GM12878 (cell line): ENCODE results near the gene SCN5A.

Experiments
- CREM ChIP-seq: IDR thresholded peaks from 2 replicates; pipeline ENCODE4 v1.6.1; 2014; ENCODE audit warnings: antibody characterized with exemption, low read depth
- EP300 ChIP-seq, 2 experiments: fragments of 150-350 bp in 1 of 2; IDR thresholded peaks; 2 replicates each; pipeline ENCODE4 v1.6.1; 2011 to 2012; ENCODE audit warnings: low read depth in 2 of 2, low read length in 2 of 2, borderline replicate concordance in 1 of 2, improper control_type of control experiment in 1 of 2, inconsistent platforms in 1 of 2; ENCODE audit not compliant: control insufficient read depth in 1 of 2
- GABPA ChIP-seq: IDR thresholded peaks from 2 replicates; pipeline ENCODE4 v1.6.1; 2014; ENCODE audit warnings: antibody characterized with exemption, low read depth, mild to moderate bottlenecking, inconsistent platforms
- JUNB ChIP-seq: IDR thresholded peaks from 2 replicates; pipeline ENCODE4 v1.6.1; 2016; ENCODE audit warnings: antibody characterized with exemption, mild to moderate bottlenecking
- MXI1 ChIP-seq: fragments of 150-350 bp; IDR thresholded peaks from 2 replicates; pipeline ENCODE4 v1.6.1; 2011; ENCODE audit warnings: low read depth, mild to moderate bottlenecking, inconsistent platforms, low read length, improper control_type of control experiment
- POLR2A ChIP-seq: IDR thresholded peaks from 2 replicates; pipeline ENCODE4 v1.6.1; 2011; ENCODE audit warnings: low read depth, mild to moderate bottlenecking, low read length
- RAD21 ChIP-seq: IDR thresholded peaks from 2 replicates; pipeline ENCODE4 v1.6.1; 2011; ENCODE audit warnings: mild to moderate bottlenecking, low read depth, low read length, moderate library complexity; ENCODE audit not compliant: insufficient read depth
- SMC3 ChIP-seq: IDR thresholded peaks from 2 replicates; pipeline ENCODE4 v1.6.1; 2011; ENCODE audit warnings: low read length, improper control_type of control experiment, borderline replicate concordance
- ZNF384 ChIP-seq: IDR thresholded peaks from 2 replicates; pipeline ENCODE4 v1.6.1; 2012; ENCODE audit warnings: low read depth, mild to moderate bottlenecking, low read length, improper control_type of control experiment, borderline replicate concordance
- TF ChIP-seq, protein P1 (sequence below), 3 experiments: IDR thresholded peaks in 2 of 3; conservative IDR thresholded peaks in 1 of 3; 2 replicates each; pipeline ENCODE4 v1.5.1; 2011; ENCODE audit warnings: low read depth in 3 of 3, low read length in 3 of 3, mild to moderate bottlenecking in 3 of 3, control low read depth in 2 of 3, moderate library complexity in 2 of 3, inconsistent platforms in 1 of 3, mixed read lengths in 1 of 3; ENCODE audit not compliant: control insufficient read depth in 2 of 3, insufficient read depth in 1 of 3; ENCODE audit errors: extremely low read depth in 1 of 3
- TF ChIP-seq, protein P2 (sequence below): fragments of 450-650 bp; IDR thresholded peaks from 2 replicates; pipeline ENCODE4 v1.6.1; 2016; ENCODE audit warnings: mild to moderate bottlenecking

DNA sequence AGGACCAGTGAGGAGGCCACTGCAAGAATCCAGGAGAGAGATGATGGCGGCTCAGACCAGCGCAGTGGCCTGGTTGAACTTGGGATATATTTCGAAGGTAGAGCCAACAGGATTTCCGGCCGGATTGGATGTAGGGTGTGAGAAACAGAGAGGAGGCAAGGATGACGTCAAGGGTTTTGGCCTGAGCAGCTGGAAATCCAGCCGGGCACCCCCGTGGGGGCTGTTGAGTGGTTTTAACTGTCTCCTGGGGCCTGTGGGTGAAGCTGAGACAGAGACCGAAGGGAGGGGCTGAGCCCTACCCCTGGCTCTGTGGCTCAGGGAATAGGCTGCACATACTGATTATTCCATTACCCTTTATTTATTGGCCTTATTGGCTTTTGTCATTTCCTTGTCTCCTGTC is 107.7 kb downstream of the SCN5A start:
- TF ChIP-seq EP300 (IDR thresholded peaks at IDR 0.05; ENCODE audit: borderline replicate concordance in 1 of 2, control insufficient read depth in 1 of 2, low read depth in 2 of 2, low read length in 2 of 2) (no peak), CREM (no peak), ZNF384 (no peak), JUNB (no peak), SMC3 (no peak), MXI1 (no peak), POLR2A (no peak), GABPA (no peak), RAD21 (no peak)
- TF ChIP-seq, protein P1, sequence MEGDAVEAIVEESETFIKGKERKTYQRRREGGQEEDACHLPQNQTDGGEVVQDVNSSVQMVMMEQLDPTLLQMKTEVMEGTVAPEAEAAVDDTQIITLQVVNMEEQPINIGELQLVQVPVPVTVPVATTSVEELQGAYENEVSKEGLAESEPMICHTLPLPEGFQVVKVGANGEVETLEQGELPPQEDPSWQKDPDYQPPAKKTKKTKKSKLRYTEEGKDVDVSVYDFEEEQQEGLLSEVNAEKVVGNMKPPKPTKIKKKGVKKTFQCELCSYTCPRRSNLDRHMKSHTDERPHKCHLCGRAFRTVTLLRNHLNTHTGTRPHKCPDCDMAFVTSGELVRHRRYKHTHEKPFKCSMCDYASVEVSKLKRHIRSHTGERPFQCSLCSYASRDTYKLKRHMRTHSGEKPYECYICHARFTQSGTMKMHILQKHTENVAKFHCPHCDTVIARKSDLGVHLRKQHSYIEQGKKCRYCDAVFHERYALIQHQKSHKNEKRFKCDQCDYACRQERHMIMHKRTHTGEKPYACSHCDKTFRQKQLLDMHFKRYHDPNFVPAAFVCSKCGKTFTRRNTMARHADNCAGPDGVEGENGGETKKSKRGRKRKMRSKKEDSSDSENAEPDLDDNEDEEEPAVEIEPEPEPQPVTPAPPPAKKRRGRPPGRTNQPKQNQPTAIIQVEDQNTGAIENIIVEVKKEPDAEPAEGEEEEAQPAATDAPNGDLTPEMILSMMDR (IDR thresholded peaks at IDR 0.05 in 2 of 3, conservative IDR thresholded peaks at IDR 0.05 in 1 of 3; ENCODE audit: control insufficient read depth in 2 of 3, extremely low read depth in 1 of 3, insufficient read depth in 1 of 3, low read depth in 3 of 3, low read length in 3 of 3): no peak
- TF ChIP-seq, protein P2, sequence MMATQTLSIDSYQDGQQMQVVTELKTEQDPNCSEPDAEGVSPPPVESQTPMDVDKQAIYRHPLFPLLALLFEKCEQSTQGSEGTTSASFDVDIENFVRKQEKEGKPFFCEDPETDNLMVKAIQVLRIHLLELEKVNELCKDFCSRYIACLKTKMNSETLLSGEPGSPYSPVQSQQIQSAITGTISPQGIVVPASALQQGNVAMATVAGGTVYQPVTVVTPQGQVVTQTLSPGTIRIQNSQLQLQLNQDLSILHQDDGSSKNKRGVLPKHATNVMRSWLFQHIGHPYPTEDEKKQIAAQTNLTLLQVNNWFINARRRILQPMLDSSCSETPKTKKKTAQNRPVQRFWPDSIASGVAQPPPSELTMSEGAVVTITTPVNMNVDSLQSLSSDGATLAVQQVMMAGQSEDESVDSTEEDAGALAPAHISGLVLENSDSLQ: no peak
